Measurements from ENCODE around the gene ZKSCAN1.

GRCh38 chr7:100069991-100070390 lies 54.6 kb downstream of the ZKSCAN1 start:
- TF ChIP-seq CTCF (IDR thresholded peaks at IDR 0.05) (no peak), EP300 (IDR thresholded peaks at IDR 0.05) (no peak), POLR2A (IDR thresholded peaks at IDR 0.05) (no peak)
